ENCODE results near the gene TMEM266.
A peak's percentile ranks its signal among the peaks of the same experiment; 100 is the strongest.
"Not testable (repeated sequence)": the region's sequence is repeated elsewhere in the genome, so short reads cannot be mapped to it uniquely, and the experiment has no call there.

TMEM266 gene, protein sequence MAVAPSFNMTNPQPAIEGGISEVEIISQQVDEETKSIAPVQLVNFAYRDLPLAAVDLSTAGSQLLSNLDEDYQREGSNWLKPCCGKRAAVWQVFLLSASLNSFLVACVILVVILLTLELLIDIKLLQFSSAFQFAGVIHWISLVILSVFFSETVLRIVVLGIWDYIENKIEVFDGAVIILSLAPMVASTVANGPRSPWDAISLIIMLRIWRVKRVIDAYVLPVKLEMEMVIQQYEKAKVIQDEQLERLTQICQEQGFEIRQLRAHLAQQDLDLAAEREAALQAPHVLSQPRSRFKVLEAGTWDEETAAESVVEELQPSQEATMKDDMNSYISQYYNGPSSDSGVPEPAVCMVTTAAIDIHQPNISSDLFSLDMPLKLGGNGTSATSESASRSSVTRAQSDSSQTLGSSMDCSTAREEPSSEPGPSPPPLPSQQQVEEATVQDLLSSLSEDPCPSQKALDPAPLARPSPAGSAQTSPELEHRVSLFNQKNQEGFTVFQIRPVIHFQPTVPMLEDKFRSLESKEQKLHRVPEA

DNA sequence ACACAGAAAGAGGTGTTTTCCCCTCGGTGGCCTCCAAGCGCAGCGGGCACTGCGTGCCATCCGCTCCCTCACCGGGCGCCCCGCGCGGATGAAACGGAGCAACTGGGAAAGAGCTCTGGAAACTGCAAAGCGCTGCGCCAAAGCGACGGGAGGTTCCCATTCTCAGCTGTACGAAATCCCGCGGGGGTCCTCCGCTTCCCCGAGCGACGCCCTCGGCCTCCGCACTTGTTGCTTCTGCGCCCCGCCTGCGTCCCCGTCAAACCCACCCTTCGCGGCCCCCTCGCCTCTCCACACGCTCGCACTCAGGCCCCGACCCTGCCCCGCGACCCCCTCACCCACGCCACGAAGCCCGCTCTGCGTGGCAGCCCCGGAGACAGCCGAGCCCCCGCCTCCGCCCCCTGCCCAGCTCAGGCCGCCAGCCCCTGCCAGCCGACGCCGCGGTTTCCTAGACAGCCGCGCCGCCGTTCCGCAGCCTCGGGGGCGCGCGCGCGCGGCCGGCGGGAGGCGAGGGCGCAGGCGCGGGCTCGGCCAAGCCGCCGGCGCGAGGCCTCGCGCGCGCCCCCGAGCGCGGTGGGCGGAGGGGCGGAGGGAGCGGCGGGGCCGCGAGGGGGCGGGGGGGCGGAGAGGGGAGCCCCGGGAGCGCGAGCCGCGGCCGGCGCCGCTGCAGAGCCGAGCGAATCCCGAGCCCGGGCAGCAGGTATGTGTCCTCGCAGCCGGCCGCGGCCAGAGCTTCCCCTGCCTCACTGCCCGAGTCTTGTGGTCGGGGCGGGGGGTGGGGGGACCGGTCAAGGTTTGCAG, at the start of gene TMEM266:
TSS of gene TMEM266 (plus strand) at position 666 of the 798 bp plus-strand sequence. CDS start 74,279 bp downstream, outside the sequence.
- peak in 1 of 2 experiments; percentile 12 for DNase-seq

DNA sequence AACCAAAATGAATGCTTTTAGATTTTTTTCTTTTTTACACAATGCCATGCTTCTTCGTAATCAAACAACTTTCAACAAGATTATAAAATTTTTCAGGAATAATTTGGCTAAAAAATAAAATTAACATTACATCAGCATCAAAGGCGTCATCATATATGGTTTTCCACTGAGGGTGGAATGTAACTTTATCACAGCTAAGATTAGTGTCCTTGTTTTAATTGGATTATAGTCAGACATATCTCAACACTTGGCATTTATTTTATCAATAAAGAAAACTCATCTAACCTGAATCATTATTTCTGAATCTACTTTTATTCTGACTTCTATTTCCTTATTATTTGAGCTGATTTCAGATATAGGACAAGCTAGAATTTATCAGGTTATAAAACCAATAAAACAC, 49.2 kb upstream of the TMEM266 start:
- DNase-seq, result no peak

DNA sequence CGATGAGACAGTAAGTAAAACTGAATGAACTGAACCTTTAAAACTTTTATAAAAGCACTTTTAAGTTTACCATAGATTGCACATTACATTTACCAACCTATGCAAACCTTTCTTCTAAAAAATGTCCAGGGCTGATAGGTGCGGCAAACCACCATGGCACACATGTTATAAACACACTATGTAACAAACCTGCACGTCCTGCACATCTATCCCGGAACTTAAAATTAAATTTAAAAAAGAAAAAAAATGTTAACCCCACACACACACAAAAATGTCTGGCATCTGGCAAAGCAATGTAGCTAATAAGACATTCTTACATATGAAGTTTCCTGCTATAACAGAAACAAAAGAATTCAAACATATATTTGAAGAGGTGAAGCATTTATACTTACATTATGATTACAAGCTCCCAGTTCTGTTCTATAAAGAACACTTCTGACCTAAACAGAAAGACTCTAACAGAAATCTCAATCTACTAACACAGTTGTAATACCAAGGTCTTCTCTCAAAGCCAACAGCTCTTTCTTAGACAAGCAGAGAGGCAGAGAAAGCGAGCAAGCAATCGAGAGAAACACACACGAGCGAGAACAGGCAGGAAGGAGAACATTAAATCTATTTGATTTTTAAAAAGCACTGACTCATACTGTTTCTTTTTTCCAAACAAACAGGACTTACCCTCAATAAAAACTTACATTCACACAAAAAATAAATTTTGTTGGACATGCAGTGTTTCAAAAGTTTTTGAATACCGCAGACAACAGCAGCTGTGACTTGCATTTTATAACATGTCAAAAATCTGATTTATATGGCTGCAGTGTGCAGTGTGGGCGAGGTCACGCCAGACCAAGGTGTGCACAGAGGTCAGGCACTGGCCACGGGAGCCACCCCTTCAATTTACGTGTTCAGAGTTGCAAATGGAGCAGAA, 47.9 kb upstream of the TMEM266 start, which contains the start of gene NRG4:
TSS of gene NRG4 (minus strand) at position 798 of the 925 bp plus-strand sequence. CDS start 1,194 bp downstream, outside the sequence.
- DNase-seq, result no peak

DNA sequence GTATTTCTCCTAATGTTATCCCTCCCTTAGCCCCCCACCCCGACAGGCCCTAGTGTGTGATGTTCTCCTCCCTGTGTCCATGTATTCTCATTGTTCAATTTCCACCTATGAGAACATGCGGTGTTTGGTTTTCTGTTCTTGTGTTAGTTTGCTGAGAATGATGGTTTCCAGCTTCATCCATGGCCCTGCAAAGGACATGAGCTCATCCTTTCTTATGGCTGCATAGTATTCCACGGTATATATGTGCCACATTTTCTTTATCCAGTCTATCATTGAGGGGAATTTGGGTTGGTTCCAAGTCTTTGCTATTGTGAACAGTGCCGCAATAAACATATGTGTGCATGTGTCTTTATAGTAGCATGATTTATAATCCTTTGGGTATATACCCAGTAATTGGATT, 46.3 kb upstream of the TMEM266 start:
- DNase-seq, result not testable (repeated sequence)

DNA sequence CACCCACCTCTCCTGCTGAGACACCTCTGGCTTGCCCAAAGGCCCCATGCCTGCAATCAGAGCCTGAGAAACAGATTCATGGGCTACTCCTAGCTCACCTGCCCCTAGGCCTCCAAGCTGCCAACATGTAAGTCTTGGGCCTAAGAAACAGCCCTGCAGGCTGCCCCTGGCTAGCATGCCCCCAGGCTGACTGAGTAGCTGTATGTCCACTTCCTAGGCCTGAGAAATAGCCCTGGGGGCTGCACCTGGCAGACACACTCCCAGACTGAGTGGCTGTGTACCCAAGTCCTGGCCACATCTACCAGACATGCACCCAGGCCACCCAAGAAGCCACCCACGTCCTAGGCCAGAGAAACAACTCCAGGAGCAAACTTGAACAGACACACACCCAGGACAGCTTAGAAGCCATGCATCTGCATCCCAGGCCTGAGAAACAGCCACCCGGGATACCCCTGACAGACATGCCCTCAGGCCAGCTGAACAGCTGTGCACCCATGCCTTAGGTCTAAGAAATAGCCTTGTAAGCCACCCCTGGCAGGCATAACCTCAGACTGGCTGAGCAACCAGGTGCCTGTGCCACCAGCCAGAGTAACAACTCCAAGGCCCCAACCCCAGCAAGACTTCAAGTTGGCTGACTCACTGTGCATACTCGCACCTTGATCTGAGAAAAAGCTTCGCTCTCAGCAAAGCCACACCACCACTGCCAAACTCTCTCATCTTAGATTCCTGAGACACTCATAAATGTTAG, 35.6 kb upstream of the TMEM266 start:
- no peak for DNase-seq

DNA sequence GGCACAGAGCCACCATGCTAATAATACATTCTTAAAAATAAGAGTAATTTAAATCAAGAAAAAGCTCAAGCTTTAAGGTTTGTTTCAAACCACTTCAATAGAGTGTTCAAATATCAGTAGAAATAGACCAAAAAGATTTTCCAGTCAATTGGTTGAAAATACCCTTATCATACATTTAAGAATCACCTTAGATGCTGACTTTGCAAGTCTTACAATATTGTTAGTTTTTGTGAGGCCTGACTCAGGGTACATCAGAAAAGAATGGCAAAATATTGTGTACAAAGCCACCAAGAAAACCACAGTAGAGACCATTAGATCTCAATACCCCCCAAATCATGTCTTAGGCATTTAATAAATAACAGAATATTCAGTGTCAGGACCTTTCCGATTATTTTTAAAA, 27.7 kb upstream of the TMEM266 start:
- DNase-seq, result no peak

DNA sequence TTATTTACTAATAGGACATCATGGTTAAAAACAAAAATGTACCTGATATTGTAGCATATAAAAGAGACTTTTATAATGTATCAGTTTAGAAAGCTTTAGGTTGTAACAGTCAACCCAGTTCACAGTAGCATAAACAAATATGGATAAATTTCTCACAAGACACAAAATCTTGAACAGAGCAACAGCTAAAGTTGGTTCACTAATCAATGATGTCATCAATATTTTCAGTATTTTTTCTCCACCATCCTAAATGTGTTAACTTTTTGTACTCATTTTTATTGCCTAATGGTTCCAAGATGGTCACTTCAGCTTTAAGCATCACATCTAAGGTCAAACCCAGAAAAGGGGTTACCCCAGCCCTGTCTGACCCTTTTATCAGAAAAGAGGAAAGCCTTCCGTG, 26.3 kb upstream of the TMEM266 start:
- no peak for DNase-seq

DNA sequence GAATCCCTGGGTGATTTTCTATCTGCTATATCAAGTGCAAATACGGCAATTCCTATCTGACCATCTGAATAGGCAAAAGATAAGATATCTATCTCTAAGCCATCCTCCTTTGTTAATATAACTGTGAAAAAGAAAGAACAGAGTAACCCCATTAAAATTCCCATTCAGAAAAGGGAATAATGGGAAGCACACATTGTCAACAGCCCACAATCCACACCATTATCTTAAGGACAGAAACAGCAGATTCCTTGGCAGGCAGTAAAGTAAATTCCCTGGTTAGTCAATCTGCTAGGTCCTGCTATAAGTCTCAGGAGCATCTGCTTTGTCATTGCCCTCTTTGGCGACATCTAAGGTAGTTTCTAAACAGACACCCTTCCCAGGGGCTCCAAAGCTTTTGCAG, 25.7 kb upstream of the TMEM266 start:
- DNase-seq, result no peak

DNA sequence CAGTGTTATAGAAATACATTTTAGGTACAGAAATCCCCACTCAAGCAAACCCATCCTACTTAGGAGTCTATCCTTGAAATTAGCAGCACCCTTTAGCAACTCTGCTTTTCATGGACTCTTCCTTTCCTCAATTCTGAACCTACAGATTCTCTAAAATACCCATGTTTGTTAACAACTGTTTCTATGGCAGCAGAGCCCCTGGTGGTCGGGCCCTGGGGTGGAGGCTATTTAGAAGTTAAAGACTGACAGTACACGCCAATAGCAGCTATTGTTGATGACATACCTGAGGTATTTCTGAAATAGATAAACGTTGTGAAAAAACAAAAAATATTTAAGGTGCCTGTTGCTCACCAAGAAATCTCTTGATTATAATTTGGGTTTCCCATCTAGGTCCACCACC, 24.2 kb upstream of the TMEM266 start:
- DNase-seq, result no peak

DNA sequence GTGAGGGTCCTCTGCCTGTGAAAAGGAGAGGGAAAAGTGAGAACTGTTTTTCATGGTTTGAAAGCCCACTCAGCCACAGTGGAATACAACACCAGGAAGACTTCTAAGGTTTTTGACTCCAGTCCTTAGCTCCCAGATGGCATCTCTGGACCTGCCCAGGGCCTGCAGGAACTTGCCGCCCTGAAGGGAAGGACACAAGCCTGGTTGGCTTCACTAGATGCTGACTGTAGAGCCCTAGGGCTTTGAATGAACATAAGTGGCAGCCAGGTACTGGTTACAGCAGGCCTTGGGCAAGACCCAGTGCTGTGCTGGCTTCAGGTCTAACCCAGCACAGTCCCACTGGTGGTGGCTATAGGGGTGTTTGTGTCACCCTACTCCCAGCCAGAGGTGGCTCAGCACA, 21.3 kb upstream of the TMEM266 start:
- no peak for DNase-seq

DNA sequence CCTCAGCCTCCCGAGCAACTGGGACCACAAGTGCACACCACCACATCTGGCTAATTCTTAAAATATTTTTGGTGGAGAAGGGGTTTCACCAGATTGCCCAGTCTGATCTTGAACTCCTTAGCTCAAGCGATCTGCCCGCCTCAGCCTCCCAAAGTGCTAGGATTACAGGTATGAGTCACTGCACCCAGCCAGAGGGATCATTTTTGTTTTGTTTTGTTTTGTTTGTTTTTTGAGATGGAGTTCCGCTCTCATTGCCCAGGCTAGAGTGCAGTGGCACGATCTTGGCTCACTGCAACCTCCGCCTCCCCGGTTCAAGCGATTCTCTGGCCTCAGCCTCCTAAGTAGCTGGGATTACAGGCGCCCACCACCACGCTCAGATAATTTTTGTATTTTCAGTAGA, 5.6 kb upstream of the TMEM266 start:
- not testable (repeated sequence) for DNase-seq

DNA sequence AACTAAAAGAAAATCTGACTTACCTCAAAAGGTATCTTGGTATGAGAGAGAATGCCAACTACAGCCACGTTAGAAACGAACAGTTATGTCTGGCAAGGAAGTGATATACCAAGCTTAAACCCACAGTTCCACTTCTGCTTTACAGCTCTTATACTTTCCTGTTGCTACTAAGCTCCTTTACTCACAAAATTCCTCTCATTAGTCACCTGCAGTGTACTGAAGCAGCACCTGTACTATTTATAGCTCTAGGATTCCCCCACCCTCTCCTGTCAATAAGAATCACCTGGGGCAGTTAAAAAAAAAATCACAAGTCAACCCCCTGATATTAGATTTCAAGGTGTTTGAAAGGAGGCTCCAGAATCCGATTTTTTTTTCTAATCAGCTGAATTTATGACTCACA, 2.9 kb upstream of the TMEM266 start:
- DNase-seq, result no peak

DNA sequence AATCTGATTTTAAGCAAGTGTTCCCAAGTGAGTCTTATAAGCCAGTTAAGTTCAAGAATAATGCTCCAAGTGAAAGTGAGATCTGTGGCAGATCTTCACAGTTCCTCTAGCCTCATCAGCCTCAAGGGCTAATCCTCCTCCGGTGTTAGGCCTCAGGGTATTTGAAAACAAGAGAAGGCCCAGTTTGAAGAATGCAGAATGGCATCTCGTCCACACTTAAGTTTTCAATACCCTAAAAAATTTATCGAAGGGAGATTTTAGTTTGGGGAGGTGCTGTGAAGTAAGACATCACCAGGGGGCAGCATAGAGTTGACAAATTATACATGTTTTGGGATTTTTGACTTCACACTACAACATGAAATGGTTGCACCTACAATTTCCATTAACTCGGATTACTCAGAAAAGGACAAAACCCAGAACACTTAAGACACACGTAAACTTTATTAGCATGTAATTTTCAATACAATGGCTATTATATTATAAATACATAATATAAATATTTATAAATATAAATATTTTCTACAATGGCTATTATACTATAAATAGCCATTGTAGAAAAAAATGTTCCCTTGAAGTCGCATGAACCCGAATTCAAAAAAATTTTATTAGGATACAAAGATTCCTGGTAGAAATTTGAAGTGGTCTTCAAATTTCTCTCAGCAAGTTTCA, 2.3 kb upstream of the TMEM266 start:
- no peak for DNase-seq

DNA sequence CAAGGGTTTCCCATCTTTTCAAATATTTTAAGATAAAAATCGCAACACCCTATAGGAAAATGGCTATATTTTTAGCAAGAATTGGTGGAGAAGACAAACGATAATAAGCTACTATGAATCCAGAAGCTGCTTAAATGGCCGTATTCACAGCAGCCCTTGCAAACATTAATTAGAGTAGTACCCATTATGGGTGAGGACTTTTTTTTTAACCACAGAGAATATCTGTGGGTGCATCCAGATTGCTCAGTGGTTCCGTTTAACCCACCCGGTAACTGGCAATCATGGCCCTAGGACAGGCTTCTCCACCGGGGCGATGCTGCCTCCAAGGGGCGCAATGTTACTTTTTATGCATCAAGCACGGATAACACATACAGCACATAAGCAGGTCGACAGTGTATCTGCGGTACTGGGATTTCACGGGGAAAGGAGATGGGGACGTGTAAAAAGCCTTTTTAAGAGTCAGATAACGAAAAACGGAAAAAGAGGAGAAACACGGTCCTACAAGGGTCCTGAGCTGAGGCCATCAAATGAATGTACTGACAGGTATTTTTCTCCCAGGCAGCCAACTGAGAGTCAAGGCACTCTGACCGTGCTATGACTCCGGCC, 968 bp upstream of the TMEM266 start:
- no peak for DNase-seq

DNA sequence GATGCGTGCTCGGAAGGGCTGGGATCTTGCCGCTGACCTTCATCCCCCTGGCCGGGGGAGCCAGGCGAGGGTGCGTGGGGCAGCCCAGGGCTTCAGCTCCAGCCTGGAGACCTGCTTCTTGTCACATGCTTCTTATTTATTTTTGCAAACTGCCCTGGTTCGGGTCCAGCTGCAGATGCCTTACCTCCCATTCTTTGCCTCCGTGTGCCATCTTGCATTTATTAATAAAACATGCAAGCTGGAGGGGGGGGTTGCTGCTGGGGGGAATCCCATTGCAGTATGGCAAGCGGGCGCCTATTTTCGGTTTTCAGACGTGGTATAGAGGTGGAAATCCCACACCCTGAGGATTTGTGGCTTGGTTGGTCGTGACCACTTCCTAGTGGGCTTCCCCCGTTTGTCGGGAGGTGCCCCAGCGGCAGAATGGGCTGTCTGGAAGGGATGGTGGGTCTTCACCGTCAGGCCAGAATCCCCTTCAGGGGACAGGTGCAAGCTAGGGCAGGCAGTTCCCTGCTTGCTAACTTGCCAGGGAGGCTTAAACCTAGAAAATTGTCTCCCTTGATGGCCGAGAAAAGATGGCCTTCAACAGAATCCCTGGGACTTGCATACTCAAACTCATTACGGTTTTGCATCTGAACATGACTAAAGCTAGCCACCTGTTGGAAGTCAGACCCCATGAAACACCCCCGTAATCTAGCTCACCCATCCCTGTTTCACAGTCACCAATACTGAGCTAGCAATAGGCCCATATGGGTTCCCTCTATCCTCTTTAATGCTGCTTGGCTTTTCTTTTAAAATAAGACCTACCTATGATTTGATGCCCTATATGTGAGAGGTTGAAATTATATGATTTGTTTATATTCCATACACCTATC, 569 bp downstream of the TMEM266 start:
- no peak for DNase-seq

DNA sequence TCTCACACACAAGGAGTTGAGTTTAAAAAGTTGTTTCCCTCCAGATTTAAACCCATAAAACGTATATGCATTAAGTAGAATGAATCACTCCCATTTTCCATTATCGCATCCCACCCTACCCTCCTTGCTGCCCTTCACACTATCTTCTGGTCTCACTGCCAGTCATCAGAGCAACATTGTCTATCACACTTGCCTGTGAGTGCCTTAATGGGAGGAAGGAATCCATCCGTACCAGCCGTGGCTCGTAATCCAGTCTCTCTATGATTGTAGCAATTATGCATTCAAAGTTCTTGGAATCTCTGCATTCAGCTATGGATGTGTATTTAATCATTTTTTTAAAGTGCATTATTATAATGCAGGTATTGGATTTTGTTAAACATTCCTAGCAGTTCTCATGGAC, 1.9 kb downstream of the TMEM266 start:
- DNase-seq, result no peak

DNA sequence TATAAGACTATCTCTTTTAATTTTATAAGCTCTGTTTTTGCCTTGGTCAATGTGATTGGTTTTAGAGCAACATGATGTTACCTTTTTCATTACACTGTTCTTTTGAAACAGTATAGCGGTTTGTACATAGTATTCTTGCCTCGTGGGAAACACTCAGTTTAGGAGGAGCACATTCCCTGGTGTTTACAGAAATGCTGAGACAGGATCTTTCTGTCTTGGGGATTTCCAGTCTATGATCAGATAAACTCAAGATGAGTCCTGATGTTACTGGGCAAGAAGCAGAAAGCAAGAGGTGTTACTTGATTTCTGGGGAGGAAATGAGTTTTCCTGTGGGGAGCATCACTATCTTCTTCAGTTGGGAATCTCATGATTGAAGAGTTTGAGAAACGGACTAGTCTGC, 2.5 kb downstream of the TMEM266 start:
- DNase-seq, result no peak

DNA sequence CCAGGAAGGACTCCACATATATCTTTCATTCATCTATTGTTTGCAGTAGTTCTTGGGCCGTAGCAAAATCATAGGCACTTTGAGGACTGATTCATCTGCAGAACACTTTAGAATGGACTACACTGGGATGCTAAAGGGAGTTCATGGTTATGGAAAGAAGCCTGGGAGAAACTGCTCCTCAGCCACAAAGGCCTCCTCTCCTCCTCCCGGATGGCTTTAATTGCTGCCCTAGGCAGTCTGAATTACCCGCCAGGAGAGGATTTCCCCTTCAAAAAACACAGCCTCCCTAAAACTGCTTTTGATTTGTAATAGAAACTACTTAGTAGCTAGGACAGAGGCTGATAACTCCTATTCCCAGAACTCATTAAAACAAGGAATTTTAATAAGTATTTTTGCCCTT, 4.6 kb downstream of the TMEM266 start:
- no peak for DNase-seq

DNA sequence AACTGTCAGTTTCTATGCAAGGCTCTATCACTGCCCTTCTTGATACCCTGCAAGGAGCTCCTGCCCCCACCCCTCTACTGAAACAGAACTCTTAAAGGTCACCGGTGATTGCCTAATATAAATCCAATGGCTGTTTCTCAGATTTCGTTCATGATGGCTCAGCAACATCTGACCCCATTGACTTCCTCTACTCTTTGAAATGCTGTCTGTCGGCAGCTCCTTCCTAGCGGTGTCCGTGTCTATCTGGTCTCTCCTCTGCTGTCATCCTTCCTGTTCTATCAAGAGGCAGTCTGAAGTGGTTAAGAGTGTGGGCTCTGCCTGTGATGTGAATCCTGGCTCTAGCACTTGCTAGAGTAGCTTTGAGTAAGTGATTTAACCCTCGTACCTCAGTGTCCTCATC, 5.5 kb downstream of the TMEM266 start:
- no peak for DNase-seq

DNA sequence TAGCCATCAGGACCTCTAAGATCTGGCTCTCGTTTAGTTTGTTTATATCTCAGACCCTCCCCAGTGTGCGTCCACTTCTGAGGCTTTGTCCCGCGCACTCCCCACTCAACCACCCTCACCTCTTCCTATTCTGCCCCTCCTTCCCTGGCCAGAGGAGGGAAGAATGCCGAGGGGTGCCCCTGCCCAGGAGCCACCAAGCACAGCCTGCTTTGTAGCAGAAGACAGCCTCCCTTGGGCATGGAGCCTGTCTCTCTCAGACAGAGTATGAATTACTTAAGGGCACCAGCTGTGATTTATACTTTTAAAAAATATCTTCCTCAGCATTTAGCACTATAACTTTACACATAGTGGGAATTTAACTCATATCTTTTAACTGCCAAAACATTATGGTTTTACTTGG, 6.0 kb downstream of the TMEM266 start:
- no peak for DNase-seq

Measured in NCI-H187 (cell line).